C4-2B (cell line): ENCODE measurements around the gene PACSIN1.

Experiments
- H3K27ac ChIP-seq: fragments of 450-650 bp; 2 replicates; pipeline ENCODE4 v1.5.1; 2017
- ZFX ChIP-seq: fragments of 450-650 bp; IDR thresholded peaks from 2 replicates; pipeline ENCODE4 v1.6.1; 2017
- TF ChIP-seq, protein P1 (sequence below): fragments of 450-650 bp; conservative IDR thresholded peaks from 2 replicates; pipeline ENCODE4 v1.5.1; 2017; ENCODE audit warnings: mild to moderate bottlenecking

Gene PACSIN1

DNA sequence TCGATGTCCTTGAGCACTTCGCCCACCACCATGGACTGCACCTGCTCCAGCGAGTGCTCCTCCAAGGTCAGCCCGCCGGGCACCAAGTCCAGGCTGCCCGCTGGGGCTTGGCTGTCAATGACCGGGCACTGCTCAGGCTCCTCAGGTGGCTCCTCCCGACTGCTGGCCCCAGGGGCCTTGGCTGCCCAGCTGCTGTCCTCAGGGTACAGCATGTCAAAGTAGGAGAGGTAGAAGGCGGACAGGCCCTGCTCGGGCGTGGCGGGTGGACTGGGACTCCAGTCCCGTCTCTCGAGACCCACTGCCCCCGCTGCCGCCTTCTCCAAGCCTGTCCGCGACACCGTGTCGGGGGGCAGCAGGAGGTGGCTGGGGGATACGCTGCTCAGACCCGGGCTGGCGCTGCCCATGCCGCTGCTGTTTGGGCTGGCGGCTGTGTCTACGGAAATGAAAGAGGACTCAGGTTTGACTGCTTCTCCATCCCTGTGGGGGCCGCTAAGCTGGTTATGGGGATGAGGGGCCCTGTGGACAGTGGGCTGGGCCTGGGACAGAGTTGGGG lies 78.3 kb downstream of the PACSIN1 start:
- peak overlapping the region; percentile 99 for H3K27ac ChIP-seq
- TF ChIP-seq, protein P1, sequence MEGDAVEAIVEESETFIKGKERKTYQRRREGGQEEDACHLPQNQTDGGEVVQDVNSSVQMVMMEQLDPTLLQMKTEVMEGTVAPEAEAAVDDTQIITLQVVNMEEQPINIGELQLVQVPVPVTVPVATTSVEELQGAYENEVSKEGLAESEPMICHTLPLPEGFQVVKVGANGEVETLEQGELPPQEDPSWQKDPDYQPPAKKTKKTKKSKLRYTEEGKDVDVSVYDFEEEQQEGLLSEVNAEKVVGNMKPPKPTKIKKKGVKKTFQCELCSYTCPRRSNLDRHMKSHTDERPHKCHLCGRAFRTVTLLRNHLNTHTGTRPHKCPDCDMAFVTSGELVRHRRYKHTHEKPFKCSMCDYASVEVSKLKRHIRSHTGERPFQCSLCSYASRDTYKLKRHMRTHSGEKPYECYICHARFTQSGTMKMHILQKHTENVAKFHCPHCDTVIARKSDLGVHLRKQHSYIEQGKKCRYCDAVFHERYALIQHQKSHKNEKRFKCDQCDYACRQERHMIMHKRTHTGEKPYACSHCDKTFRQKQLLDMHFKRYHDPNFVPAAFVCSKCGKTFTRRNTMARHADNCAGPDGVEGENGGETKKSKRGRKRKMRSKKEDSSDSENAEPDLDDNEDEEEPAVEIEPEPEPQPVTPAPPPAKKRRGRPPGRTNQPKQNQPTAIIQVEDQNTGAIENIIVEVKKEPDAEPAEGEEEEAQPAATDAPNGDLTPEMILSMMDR, result no peak
- TF ChIP-seq ZFX, result no peak

DNA sequence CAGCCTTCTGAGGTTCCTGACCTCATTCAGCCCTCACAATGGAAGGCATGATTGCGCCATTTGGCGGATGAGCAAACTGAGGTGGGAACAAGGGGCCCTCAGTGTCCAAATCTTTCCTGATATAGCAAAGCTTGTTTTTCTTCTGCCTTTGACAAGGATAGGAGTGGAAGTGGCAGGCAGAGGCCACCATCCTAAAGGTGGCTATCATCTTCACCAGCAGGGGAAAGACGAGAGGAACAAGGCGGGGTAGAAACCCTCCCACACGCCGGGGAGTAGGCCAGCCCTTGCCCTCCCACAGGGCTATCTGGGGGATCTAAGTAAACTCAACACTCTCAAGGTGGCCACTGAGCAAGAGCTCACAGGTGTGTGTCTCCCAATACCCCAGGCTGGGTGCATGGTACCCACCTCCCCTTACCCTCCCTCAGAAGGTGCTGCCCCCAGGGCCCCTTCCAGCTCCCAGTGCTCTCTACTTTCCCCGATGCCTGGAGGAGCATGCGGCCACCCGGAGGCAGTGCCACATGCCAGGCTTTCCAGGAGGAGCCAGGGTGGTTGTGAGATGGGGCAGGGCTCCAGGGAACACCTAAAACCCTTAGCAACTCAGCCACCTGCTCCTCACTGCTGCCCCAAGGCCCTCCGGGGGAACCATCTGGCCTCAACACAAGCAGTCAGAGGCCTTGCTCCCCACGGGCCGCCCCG lies 79.0 kb downstream of the PACSIN1 start:
- no peak for TF ChIP-seq ZFX
- TF ChIP-seq, protein P1, result no peak
- H3K27ac ChIP-seq, result peak overlapping the region; percentile 99

DNA sequence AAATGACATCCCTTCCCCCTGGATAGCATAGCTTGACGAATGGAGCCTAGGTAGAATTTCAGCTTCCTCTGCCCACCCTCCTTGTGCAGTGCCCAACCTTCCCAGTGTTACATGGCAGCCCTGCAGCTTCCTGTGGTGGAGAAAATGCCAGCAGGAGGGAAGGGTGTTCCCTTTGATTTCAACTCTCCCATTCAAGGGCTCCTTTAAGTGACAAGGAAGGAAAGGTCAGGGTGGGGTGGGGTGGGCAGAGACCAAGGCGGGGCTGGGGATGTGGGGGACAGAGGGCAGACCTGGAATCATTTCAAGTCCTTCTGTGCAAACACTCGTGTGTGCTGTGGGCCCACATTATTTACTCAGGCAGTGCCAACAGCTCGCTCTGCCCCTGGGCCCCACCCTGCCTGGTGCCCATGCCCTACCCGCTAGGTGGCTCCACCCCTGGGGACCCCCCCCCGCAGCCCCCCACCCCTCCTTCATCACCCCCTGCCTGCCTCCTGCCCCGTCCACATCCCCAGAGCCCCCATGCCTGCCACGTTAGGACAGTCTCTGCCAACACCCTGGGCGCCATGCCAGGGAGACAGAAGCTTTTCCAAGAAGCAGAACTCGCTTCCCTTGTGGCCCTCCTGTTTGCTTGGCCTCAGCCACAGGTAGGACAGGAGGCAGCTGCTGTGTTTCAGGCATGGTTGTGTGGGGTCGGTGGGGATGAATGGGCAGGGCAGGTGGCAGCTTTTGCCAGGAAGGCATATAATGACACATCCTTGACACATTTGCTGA lies 80.9 kb downstream of the PACSIN1 start:
- no peak for TF ChIP-seq ZFX
- TF ChIP-seq, protein P1, result no peak
- peak overlapping the region; percentile 99 for H3K27ac ChIP-seq

DNA sequence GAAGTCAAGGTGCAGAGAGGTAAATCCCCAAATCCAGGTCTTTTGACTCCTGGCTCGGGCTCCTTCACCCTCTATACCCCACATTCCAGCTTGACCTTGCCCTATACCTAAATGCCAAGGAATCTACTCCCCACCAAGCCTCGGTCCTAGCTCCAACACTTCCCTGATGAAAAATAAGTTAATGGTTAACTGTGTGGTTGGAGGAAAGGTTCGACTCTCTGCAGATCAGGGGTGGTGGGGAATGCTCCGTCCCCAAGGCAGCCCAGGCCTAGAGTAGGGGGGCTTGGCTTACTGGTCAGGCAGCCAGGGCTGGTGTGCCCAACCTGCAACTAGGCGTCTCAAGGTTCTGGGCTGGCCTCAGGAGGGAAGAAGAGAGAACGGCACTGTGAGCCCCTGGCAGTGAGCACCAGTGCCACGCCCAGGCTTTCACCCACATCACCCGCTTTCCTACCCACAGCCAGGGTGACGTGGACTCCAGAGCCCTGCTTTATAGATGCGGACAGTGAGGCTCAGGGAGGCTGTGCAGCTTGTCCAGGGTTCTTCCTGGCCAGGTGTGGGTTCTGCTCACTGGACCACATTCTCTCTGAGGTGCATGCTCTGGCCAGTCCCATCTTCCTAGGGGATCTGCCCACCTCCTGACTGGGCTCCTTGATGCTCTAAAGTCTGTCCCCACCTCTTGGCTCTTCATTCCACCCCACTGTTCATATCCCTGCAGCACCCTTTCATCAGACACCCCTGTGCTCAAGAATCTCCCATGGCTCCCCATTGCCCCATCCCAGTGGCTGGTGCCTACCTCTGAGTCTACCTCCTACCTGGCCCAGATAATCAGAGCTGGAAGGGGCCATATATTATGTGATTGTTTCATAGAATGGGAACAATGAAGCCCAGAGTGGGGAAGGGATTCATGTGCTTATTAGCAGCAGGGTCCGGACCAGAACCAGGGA lies 82.1 kb downstream of the PACSIN1 start:
- TF ChIP-seq ZFX, result no peak
- TF ChIP-seq, protein P1, result no peak
- peak overlapping the region; percentile 99 for H3K27ac ChIP-seq

DNA sequence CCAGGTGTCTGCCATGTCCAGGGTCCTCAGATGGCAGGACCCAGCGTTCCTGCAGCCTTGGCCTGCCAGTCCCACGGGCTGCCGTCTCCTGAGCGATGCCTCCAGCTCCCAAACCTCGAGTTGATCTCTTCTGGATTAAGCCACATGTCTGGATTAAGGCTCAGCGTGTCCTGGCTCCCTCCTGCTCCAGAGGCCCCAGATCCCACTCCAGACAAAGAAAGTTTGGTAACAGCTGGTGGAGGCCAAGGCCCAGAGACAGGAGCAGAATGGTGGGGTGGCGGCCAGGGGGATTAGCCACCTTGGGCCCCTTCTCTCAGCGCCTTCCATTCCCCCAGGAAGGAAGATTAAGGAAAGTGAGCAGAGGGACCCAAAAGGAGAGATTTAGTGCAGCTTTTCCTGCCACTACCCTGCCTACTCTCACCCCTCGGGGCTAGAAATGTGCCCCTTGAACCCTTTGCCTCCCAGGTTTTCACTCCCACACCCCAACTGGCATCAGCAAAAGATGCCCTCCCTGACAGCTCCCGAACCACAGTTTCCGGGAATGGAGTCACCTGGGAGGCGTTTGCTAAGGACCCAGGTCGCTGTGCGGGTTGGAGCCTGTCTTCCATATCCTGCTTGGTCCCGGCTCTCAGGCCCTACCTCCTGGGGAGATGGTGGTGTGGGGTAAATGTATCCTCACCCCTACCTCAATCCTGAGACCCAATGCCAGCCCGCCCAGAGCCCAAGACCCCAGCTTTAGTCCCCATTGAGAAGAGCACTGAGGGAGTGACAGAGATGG lies 83.3 kb downstream of the PACSIN1 start:
- TF ChIP-seq, protein P1, result no peak
- TF ChIP-seq ZFX, result no peak
- H3K27ac ChIP-seq, result peak overlapping the region; percentile 99

DNA sequence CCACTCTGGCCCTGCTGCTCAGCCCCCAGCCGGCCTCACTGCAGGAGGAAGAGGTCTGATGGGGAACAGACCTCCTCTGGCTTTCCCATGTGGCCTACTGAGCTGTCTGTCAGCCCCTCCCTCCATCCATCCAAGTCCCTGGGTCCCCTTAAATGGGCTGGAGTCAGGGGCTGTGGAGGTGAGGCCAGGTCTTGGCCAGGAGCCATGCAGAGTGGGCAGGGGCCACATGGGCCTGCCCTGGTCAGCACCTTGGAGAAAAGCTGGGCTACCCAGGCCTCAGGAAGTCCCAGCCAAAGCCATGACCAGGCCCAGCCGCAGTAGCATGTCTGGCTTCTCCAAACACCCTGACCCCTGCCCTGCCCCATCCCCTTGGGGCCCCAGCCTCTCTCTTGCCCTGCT lies 83.9 kb downstream of the PACSIN1 start:
- H3K27ac ChIP-seq, result peak overlapping the region; percentile 99
- no peak for TF ChIP-seq ZFX
- TF ChIP-seq, protein P1, result no peak
